ENCODE results near the gene PMPCA. TPM values are rescaled to one million over a fixed set of nuclear protein-coding genes. Genes with fewer than 3 reads are reported as not detected.

Gene PMPCA
- polyA plus RNA-seq, 1 experiment: 61.6 TPM

GRCh38 chr9:136407911-136408310 lies 2.5 kb upstream of the PMPCA start:
- POLR2A ChIA-PET: no interaction called here
- peaks cover 20% of the 10 kb centered on the region for H3K36me3 ChIP-seq (ENCODE audit: control insufficient read depth, insufficient read depth, low read length)
- TF ChIP-seq CTCF (IDR thresholded peaks at IDR 0.05; ENCODE audit: insufficient read depth, low read depth, low read length): no peak
- CTCF ChIA-PET: interaction anchor here (0.7 kb wide), 1 partner anchor 95 kb away, joined by 3 read pairs; no protein-coding TSS in a partner anchor
- no peak for DNase-seq (ENCODE audit: low read depth)
- H3K4me3 ChIP-seq (ENCODE audit: low read depth, low read length): no peak overlapping the region
- H3K27me3 ChIP-seq (ENCODE audit: control insufficient read depth, insufficient read depth, low read length): no peaks in the 10 kb centered on the region

GRCh38 chr9:136409557-136410455 lies 652 bp upstream of the PMPCA start:
- TF ChIP-seq CTCF (IDR thresholded peaks at IDR 0.05; ENCODE audit: insufficient read depth, low read depth, low read length): no peak
- DNase-seq (ENCODE audit: low read depth): no peak
- POLR2A ChIA-PET: interaction anchor here (0.9 kb wide), 1 partner anchor 21 kb away, joined by 3 read pairs; no protein-coding TSS in a partner anchor
- CTCF ChIA-PET: interaction anchor here (1.0 to 1.4 kb wide), 7 partner anchors 9 to 97 kb away, joined by 3 to 7 read pairs (median 5); partner anchors contain the start of gene SNAPC4
- Histone ChIP-seq H3K4me3 (ENCODE audit: low read depth, low read length) (peak overlapping the region; percentile 99), H3K27me3 (ENCODE audit: control insufficient read depth, insufficient read depth, low read length) (no peaks in the 10 kb centered on the region), H3K36me3 (ENCODE audit: control insufficient read depth, insufficient read depth, low read length) (peaks cover 28% of the 10 kb centered on the region)

GRCh38 chr9:136411378-136411777 lies 920 bp downstream of the PMPCA start:
- CTCF ChIA-PET: no interaction called here
- DNase-seq (ENCODE audit: low read depth): no peak
- H3K4me3 ChIP-seq (ENCODE audit: low read depth, low read length): peak overlapping the region; percentile 99
- POLR2A ChIA-PET: no interaction called here
- no peak for TF ChIP-seq CTCF (IDR thresholded peaks at IDR 0.05; ENCODE audit: insufficient read depth, low read depth, low read length)
- H3K36me3 ChIP-seq (ENCODE audit: control insufficient read depth, insufficient read depth, low read length): peaks cover 36% of the 10 kb centered on the region
- H3K27me3 ChIP-seq (ENCODE audit: control insufficient read depth, insufficient read depth, low read length): no peaks in the 10 kb centered on the region

- no peak for DNase-seq (ENCODE audit: low read depth)
- ChIA-PET POLR2A (no interaction called here), CTCF (interaction anchor here (1.2 to 1.4 kb wide), 3 partner anchors 12 kb away, joined by 3 to 6 read pairs (median 4); no protein-coding TSS in a partner anchor)
These were observed 2.5 kb downstream of the PMPCA start for GRCh38 chr9:136412962-136413361.

More at GRCh38 chr9:136412962-136413361, 2.5 kb downstream of the PMPCA start:
- H3K36me3 ChIP-seq (ENCODE audit: control insufficient read depth, insufficient read depth, low read length): peaks cover 38% of the 10 kb centered on the region
- H3K4me3 ChIP-seq (ENCODE audit: low read depth, low read length): no peak overlapping the region
- TF ChIP-seq CTCF (IDR thresholded peaks at IDR 0.05; ENCODE audit: insufficient read depth, low read depth, low read length): no peak
- no peaks in the 10 kb centered on the region for H3K27me3 ChIP-seq (ENCODE audit: control insufficient read depth, insufficient read depth, low read length)

Data from BJ (cell line).